HG03280 (cell line): ENCODE measurements around the gene C3orf80.
A peak's percentile ranks its signal among the peaks of the same experiment; 100 is the strongest.
"Not testable (repeated sequence)": the region's sequence is repeated elsewhere in the genome, so short reads cannot be mapped to it uniquely, and the experiment has no call there.

ENCODE experiments used
- ATAC-seq: cut with Tn5 transposase; IDR thresholded peaks from one replicate; pipeline ENCODE4 v1.9.1; 2021; ENCODE audit warnings: mild to moderate bottlenecking, moderate library complexity; ENCODE audit not compliant: unreplicated experiment

C3orf80 gene

GRCh38 chr3:160210799-160211221, 14.4 kb upstream of the C3orf80 start:
- peak; percentile 48 for ATAC-seq

- ATAC-seq, result no peak
Measured at GRCh38 chr3:160213191-160213590, 12.0 kb upstream of the C3orf80 start.

- no peak for ATAC-seq
Measured at GRCh38 chr3:160217675-160218074, 7.5 kb upstream of the C3orf80 start.

- ATAC-seq, result no peak
Measured at GRCh38 chr3:160218136-160218535, 7.1 kb upstream of the C3orf80 start.

GRCh38 chr3:160220038-160220437, 5.2 kb upstream of the C3orf80 start:
- ATAC-seq, result no peak

GRCh38 chr3:160221019-160221418, 4.2 kb upstream of the C3orf80 start:
- ATAC-seq, result no peak

- ATAC-seq, result no peak
Measured at GRCh38 chr3:160224256-160224655, 966 bp upstream of the C3orf80 start.

- no peak for ATAC-seq
Measured at GRCh38 chr3:160224811-160225175, 429 bp upstream of the C3orf80 start.

GRCh38 chr3:160226026-160226907, 1.0 kb downstream of the C3orf80 start:
- peak; percentile 26 for ATAC-seq

- ATAC-seq, result no peak
Measured at GRCh38 chr3:160227419-160227818, 2.2 kb downstream of the C3orf80 start.

- ATAC-seq, result no peak
Measured at GRCh38 chr3:160232014-160232413, 6.8 kb downstream of the C3orf80 start.

- ATAC-seq, result not testable (repeated sequence)
Measured at GRCh38 chr3:160240719-160241118, 15.5 kb downstream of the C3orf80 start.

GRCh38 chr3:160245261-160245800, 20.1 kb downstream of the C3orf80 start:
- ATAC-seq, result no peak

GRCh38 chr3:160247766-160248165, 22.5 kb downstream of the C3orf80 start:
- no peak for ATAC-seq

GRCh38 chr3:160253298-160253697, 28.1 kb downstream of the C3orf80 start:
- ATAC-seq, result no peak

GRCh38 chr3:160257606-160258005, 32.4 kb downstream of the C3orf80 start:
- ATAC-seq, result no peak

GRCh38 chr3:160259589-160259988, 34.4 kb downstream of the C3orf80 start:
- no peak for ATAC-seq

GRCh38 chr3:160260587-160261270, 35.5 kb downstream of the C3orf80 start:
- no peak for ATAC-seq

- ATAC-seq, result no peak
Measured at GRCh38 chr3:160265088-160265487, 39.9 kb downstream of the C3orf80 start.
